HFFc6 (cell line): Measurements from ENCODE around the gene ATG4A. TPM values are rescaled to one million over a fixed set of nuclear protein-coding genes. Genes with fewer than 3 reads are reported as not detected.
A peak's percentile ranks its signal among the peaks of the same experiment; 100 is the strongest.

Experiments
- DNase-seq: peaks from one replicate; pipeline ENCODE4 v3.0.0-alpha.2; 2018
- H3K27ac Mint-ChIP-seq: 2 replicates; pipeline ENCODE4 v1.8.0; 2020; ENCODE audit warnings: mild to moderate bottlenecking, mixed read lengths
- H3K27me3 Mint-ChIP-seq: 2 replicates; pipeline ENCODE4 v1.8.0; 2021; ENCODE audit warnings: mild to moderate bottlenecking, moderate library complexity, mixed read lengths; ENCODE audit not compliant: insufficient read depth
- H3K36me3 Mint-ChIP-seq: 2 replicates; pipeline ENCODE4 v1.8.0; 2021; ENCODE audit warnings: low read depth, mixed read lengths
- H3K4me1 Mint-ChIP-seq: 2 replicates; pipeline ENCODE4 v1.8.0; 2020; ENCODE audit warnings: low read depth, mixed read lengths
- H3K4me3 Mint-ChIP-seq: 2 replicates; pipeline ENCODE4 v1.8.0; 2020; ENCODE audit warnings: mild to moderate bottlenecking, moderate library complexity, mixed read lengths
- H3K9me3 Mint-ChIP-seq: 2 replicates; pipeline ENCODE4 v1.8.0; 2020; ENCODE audit warnings: mild to moderate bottlenecking, mixed read lengths
- total RNA-seq, 6 experiments: library from RNA; stranded (reverse); fragmentation: NEBNext Ultra II Directional; extraction: Animal tissue kit (Norgen Biotek cat#: 25700); gene quantifications; 2 replicates in 1 of 6; 3 replicates in 5 of 6; pipeline ENCODE4 v1.2.3, GENCODE V29; 2021
- TF ChIP-seq, protein P1 (sequence below): fragments of 200-600 bp; sonication (generic); IDR thresholded peaks from 2 replicates; pipeline ENCODE4 v1.5.0; 2021; ENCODE audit warnings: antibody characterized with exemption, mild to moderate bottlenecking

Gene ATG4A
- total RNA-seq, 6 experiments from 2014 or later, result 11.6 to 15.0 (median 13.4) TPM

DNA sequence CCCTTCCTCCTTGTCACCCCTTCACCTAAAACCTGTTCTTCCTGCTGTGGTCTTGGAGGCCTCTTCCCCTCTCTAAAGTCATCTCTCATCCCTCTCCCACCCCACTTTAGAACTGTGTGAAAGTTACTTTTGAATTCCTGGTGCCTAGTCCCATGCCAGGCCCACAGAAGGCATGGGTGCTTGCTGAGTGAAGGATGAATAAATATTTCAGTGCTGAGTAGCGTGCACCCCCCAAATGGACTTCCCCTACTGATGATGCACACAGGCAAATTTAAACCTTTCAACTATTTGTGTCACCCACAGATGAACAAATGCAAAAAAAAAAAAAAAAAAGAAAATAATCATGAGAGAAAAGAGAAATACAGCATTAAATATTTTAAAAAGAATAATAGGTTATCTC lies 20.0 kb upstream of the ATG4A start:
- TF ChIP-seq, protein P1, sequence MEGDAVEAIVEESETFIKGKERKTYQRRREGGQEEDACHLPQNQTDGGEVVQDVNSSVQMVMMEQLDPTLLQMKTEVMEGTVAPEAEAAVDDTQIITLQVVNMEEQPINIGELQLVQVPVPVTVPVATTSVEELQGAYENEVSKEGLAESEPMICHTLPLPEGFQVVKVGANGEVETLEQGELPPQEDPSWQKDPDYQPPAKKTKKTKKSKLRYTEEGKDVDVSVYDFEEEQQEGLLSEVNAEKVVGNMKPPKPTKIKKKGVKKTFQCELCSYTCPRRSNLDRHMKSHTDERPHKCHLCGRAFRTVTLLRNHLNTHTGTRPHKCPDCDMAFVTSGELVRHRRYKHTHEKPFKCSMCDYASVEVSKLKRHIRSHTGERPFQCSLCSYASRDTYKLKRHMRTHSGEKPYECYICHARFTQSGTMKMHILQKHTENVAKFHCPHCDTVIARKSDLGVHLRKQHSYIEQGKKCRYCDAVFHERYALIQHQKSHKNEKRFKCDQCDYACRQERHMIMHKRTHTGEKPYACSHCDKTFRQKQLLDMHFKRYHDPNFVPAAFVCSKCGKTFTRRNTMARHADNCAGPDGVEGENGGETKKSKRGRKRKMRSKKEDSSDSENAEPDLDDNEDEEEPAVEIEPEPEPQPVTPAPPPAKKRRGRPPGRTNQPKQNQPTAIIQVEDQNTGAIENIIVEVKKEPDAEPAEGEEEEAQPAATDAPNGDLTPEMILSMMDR, result no peak
- no peak overlapping the region for H3K4me3 Mint-ChIP-seq
- H3K9me3 Mint-ChIP-seq, result no peaks in the 10 kb centered on the region
- H3K4me1 Mint-ChIP-seq, result peaks cover 15% of the 10 kb centered on the region
- H3K27ac Mint-ChIP-seq, result peak overlapping the region; percentile 49; the same call in 1 of the 2 replicates
- no peaks in the 10 kb centered on the region; the same call in none of the 2 replicates for H3K27me3 Mint-ChIP-seq
- no peaks in the 10 kb centered on the region for H3K36me3 Mint-ChIP-seq
- no peak for DNase-seq

DNA sequence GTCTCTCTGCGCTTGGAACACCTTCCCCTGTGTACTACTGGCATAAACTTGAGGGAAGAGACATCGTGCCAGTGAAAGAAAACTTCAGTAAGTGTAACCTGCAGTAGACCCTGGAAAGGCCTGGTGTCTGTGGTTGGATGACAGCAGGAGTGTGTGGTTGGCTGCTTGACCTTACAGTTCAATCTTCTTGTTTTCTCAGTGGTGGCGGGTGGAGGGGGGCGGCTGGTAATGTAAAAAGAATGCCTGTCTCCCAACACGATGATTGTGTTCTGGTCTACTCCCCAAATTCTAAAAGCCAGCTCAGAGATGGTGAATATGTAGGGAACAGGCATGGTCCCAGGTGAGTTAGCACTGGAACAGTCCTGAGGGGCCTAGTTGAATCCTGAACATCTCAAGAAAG lies 18.8 kb upstream of the ATG4A start:
- Mint-ChIP-seq H3K4me3 (peak overlapping the region; percentile 48), H3K27me3 (no peaks in the 10 kb centered on the region; the same call in none of the 2 replicates), H3K36me3 (no peaks in the 10 kb centered on the region), H3K4me1 (peaks cover 15% of the 10 kb centered on the region), H3K27ac (no peak overlapping the region), H3K9me3 (no peaks in the 10 kb centered on the region)
- DNase-seq, result peak; percentile 36
- TF ChIP-seq, protein P1, result no peak

DNA sequence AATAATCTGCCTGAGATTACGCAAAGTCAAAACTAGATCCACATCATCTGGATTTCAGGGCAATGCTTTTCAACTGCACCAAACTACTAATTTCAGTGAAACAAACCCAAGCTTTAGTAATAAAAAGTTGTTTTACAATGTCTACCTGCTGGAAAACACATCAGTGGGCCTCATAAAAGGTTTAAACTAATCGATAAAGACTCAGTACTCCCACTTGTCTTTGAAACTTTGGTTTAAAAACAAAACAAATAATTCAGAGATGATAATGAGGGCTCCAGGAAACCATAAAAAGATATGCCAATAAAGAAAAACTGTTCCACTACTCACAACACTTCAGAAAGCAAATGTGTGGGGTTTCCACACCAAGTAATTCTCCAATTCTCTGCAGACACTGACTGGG lies 10.5 kb upstream of the ATG4A start:
- H3K4me3 Mint-ChIP-seq, result no peak overlapping the region
- no peaks in the 10 kb centered on the region for H3K9me3 Mint-ChIP-seq
- no peaks in the 10 kb centered on the region for H3K27me3 Mint-ChIP-seq
- no peak for DNase-seq
- no peak overlapping the region for H3K27ac Mint-ChIP-seq
- TF ChIP-seq, protein P1, result no peak
- H3K4me1 Mint-ChIP-seq, result no peaks in the 10 kb centered on the region
- H3K36me3 Mint-ChIP-seq, result no peaks in the 10 kb centered on the region

DNA sequence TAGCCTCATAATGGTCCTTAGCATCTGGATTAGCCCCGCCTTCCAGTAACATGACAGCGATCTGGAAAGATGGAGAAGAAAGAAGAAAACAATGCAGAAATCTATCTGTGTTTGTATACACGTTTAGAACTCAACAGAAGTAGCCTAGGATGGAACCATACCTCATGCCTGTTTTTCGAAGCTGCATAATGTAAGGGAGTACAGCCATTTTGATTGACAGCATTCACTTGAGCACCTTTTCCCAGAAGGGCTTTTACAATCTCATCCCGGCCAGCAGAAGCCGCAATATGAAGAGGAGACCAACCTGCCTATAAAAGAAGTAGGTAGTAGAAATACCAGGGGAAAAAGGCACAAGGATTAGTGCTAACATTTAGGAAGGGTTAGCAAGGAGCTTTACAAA lies 3.8 kb upstream of the ATG4A start:
- H3K9me3 Mint-ChIP-seq, result no peaks in the 10 kb centered on the region
- TF ChIP-seq, protein P1, result no peak

DNA sequence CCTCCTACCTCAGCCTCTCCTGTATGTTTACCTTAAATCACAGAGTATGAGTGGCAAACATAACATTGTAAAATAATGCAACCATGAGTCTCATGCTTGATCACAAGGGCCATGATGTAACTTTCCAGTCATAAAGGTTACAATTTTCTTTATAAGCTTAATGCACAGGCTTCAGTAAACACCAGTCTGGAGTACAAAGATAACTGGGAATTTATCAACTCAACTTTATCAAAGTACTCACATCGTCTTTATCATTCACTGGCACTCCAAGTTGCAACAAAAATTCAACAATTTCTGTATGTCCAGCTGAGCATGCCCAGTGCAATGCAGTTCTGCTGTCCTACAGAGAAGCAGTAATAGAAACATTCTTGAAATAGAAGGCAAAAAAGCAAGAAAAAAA lies 3.1 kb upstream of the ATG4A start:
- Mint-ChIP-seq H3K4me3 (no peak overlapping the region), H3K9me3 (no peaks in the 10 kb centered on the region), H3K27ac (no peak overlapping the region; the same call in 1 of the 2 replicates), H3K27me3 (no peaks in the 10 kb centered on the region), H3K4me1 (peaks cover 10% of the 10 kb centered on the region; the same call in 1 of the 2 replicates), H3K36me3 (no peaks in the 10 kb centered on the region; the same call in 1 of the 2 replicates)
- TF ChIP-seq, protein P1, result no peak
- no peak for DNase-seq

More for the DNA sequence above, 3.8 kb upstream of the ATG4A start:
- H3K27ac Mint-ChIP-seq, result no peak overlapping the region
- DNase-seq, result no peak
- H3K36me3 Mint-ChIP-seq, result no peaks in the 10 kb centered on the region; the same call in 1 of the 2 replicates
- H3K27me3 Mint-ChIP-seq, result no peaks in the 10 kb centered on the region
- no peak overlapping the region; the same call in 1 of the 2 replicates for H3K4me3 Mint-ChIP-seq
- H3K4me1 Mint-ChIP-seq, result peaks cover 10% of the 10 kb centered on the region; the same call in 1 of the 2 replicates
